ENCODE measurements around the gene MAD1L1. TPM values are rescaled to one million over a fixed set of nuclear protein-coding genes. Genes with fewer than 3 reads are reported as not detected.
"Not testable (repeated sequence)": the region's sequence is repeated elsewhere in the genome, so short reads cannot be mapped to it uniquely, and the experiment has no call there.

MAD1L1 gene
- polyA plus RNA-seq, 3 donors from 2014 or later = 85.0 to 166 (median 97.0) TPM

DNA sequence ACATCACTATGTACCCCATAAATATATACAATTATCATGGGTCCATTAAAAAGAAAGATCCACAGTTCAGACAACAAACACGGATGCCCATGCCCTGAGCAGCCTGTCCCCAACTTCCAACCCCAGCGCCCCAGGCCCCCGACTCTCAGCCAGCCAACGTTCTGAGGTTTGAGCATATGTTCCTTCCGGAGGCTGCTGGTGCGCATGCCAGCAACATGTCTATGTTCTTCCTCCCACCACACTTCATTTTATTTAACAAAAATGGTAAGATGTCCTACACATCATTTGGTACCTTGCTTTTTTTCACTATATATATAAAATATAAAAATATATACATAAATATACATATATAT lies 250.9 kb downstream of the MAD1L1 start:
- Mint-ChIP-seq H3K27me3 (ENCODE audit: low read depth in 3 of 3) (peaks cover 6 to 16% (median 9%) of the 10 kb centered on the region in 3 donors), H3K27ac (no peak overlapping the region), H3K4me1 (peaks cover 23 to 25% of the 10 kb centered on the region in 2 donors), H3K4me3 (no peak overlapping the region), H3K36me3 (peaks cover 0 to 27% (median 12%) of the 10 kb centered on the region in 3 donors), H3K9me3 (no peaks in the 10 kb centered on the region)
- DNase-seq = no peak

DNA sequence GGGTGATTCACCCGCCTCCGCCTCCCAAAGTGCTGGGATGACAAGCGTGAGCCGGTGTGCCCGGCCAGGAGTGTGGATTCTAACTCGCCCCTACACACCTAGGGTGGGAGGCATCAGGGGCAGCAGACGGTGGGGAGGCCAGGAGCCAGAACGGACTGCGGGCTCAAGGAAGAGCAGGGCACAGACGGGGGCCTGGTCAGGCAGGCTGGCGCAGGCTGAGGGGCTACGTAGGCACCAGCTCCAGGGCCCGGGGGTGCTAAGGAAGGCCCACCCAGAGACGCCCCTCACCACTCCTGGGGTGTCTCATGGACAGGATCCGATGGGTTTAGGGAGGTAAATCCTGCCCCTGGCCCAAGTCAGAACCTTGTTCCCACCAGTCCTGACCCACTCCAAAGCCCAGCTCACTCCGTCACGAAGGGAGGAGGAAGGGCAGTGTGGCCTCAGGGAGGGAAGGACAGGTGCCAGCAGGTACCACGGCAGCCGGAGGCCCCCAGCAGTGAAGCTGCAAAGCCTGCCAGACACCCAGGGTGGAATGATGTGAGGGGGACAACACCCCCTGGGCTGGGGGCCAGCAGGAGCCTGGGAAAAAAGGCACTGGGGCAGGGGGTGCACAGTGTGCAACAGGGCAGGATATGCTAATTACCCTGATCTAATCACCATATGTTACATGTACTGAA lies 251.4 kb downstream of the MAD1L1 start:
- Mint-ChIP-seq H3K36me3 (peaks cover 4 to 27% (median 16%) of the 10 kb centered on the region in 3 donors), H3K27me3 (ENCODE audit: low read depth in 3 of 3) (peaks cover 4 to 12% (median 9%) of the 10 kb centered on the region in 3 donors), H3K9me3 (no peaks in the 10 kb centered on the region), H3K4me1 (peaks cover 18 to 21% of the 10 kb centered on the region in 2 donors), H3K4me3 (no peak overlapping the region), H3K27ac (no peak overlapping the region)
- DNase-seq = no peak

DNA sequence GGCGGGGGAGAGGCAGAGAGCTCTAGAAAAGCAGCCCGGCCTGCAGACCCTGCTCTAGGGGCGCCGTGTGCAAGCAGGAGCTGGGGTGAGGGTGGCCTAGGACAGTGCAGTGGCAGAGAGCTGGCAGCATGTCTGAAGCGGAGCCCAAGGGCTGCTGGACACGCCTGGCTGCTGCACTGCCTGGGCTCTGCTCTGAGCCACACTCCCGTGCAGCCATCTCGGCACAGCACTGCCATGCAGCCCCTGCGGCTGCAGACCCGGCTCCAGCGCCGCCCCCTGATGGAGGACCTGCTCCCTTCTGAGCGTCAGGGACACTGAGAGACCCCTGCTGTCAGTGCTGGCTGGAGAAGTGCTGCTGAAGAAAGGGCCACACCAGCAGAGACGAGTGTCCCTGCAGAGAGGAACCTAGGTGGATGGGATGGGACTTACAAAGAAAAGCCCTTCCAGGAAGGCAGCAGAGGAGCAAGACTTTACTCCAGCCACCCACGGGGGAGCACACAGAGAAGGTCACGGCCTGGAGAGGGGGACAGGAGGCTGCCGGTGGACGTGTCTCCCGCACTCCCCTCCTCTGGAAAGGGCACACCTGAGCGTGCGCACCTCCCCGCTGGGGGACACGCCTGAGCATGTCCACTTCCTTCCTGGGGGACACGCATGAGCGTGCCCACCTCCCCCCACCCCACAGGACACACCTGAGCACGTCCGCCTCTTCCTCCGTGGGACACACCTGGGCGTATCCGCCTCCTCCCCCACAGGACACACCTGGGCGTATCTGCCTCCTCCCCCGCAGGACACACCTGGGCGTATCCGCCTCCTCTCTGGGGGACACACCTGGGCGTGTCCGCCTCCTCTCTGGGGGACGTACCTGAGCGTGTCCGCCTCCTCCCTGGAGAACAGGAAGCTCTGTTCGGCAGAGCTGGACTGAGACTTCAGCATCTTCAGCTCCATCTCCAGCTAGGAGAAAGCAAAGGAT lies 252.9 kb downstream of the MAD1L1 start:
- Mint-ChIP-seq H3K27ac (no peak overlapping the region), H3K9me3 (no peaks in the 10 kb centered on the region), H3K27me3 (ENCODE audit: low read depth in 3 of 3) (peaks cover 2 to 13% (median 8%) of the 10 kb centered on the region in 3 donors), H3K36me3 (peaks cover 10 to 30% (median 19%) of the 10 kb centered on the region in 3 donors), H3K4me1 (peaks cover 5 to 13% of the 10 kb centered on the region in 2 donors), H3K4me3 (no peak overlapping the region)
- no peak for DNase-seq

DNA sequence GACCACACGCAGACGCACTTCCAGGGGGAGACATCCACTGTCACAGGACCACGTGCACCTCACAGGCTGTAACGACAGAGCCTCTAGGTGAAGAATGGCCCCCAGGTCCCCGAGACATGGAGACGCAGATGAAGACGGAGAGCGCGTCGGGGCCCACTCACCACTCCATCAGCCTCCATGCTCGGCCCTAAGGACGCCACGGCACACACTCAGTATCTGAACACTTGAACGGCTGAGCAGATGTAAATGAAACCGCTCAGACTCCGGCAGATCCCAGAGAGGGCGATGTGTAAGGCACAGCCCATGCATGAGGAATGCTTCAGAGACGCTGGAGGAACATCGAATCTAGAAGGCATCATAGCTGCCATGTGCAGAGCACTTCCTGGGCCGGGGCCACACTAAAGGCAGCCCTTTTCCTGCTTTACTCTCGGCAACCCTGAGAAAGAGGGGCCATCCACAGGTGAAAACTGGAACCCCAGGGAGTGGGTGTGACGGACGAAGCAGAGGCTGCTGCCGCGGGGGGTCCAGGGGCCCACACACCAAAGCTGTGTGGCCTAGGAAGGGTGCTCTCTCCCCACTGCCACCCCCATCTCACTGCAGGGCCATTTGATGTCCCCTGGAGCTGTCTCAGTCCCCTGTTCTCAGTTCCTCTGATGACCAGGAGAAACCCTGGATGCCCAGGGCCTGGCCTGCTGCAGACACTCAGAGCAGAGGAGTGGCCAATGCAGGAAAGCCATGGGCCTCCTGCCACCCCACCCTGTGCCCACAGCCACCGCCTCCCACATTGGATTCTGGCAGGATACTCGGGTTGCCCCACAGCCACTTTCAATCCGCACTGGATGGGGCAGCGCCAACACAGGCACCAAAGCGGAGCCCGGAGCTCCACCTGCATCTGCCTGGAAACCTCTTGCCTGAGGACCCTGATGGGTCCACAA lies 253.8 kb downstream of the MAD1L1 start:
- H3K27ac Mint-ChIP-seq = no peak overlapping the region
- no peak overlapping the region for H3K4me3 Mint-ChIP-seq

DNA sequence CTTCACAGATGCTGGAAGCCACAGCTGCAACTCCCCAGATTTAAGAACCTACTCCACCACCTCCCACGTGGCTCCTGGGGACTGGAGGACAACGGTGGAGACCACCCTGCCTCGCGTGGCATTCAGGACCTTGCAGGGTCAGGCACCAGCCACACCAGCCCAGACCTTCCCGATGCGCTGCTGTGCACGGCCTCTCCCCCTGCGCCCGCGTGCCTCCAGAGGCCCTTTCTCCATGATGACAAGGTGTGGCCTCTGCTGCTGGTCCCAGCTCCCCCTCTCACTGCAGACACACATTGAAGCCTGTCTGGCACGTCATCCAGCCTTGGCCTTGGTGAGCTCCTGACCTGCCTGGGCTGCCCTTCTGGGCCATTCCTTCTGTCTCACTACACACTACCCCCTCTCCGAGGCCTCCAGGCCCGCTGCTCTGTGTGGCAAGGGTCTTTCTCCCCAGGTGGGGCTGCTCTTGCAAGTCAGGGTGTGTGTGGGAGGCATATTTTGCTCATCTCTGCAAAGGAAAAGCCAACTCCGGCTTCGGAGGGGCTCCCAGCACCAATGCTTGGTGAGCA lies 254.8 kb downstream of the MAD1L1 start:
- no peak for DNase-seq
- H3K9me3 Mint-ChIP-seq = peaks cover 0 to 3% (median 0%) of the 10 kb centered on the region in 6 donors
- no peak overlapping the region for H3K27ac Mint-ChIP-seq
- no peak overlapping the region for H3K4me3 Mint-ChIP-seq
- H3K27me3 Mint-ChIP-seq (ENCODE audit: low read depth in 3 of 3) = peaks cover 0 to 15% (median 10%) of the 10 kb centered on the region in 3 donors
- peaks cover 8 to 17% of the 10 kb centered on the region in 2 donors for H3K4me1 Mint-ChIP-seq
- H3K36me3 Mint-ChIP-seq = peaks cover 15 to 36% (median 24%) of the 10 kb centered on the region in 3 donors

More for the DNA sequence above, 253.8 kb downstream of the MAD1L1 start:
- Mint-ChIP-seq H3K27me3 (ENCODE audit: low read depth in 3 of 3) (peaks cover 2 to 15% (median 10%) of the 10 kb centered on the region in 3 donors), H3K9me3 (peaks cover 0 to 2% (median 0%) of the 10 kb centered on the region in 6 donors), H3K36me3 (peaks cover 15 to 36% (median 21%) of the 10 kb centered on the region in 3 donors), H3K4me1 (peaks cover 2 to 13% of the 10 kb centered on the region in 2 donors)
- no peak for DNase-seq

DNA sequence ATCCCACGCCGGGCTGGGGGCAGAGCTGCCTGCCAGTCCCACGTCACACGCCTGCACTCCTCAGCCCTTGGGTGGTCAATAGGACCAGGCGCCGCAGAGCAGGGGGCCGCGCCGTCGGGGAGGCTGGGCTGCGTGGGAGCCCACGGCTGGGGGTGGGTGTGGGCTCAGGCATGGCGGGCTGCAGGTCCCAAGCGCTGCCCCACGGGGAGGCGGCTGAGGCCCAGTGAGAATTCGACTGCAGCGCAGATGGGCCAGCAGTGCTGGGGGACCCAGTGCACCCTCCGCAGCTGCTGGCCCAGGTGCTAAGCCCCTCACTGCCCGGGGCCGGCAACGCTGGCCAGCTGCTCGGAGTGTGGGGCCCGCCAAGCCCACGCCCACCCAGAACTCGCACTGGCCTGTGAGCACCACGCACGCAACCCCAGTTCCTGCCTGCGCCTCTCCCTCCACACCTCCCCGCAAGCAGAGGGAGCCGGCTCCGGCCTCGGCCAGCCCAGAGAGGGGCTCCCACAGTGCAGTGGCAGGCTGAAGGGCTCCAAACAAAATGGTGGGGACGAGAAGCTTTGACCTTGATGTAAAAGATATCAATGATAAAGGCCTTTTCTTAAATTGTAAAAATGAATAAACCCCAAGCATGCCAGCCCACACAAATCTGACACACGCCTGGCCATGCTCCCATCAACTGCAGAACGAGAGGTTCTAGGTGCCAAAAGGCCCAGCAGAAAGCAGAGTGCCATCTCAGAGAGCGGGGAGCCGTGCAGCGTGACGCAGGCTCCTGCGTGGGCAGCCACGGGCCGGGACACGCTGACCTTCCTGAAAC lies 255.5 kb downstream of the MAD1L1 start:
- Mint-ChIP-seq H3K4me3 (no peak overlapping the region), H3K36me3 (peaks cover 15 to 33% (median 28%) of the 10 kb centered on the region in 3 donors), H3K27ac (no peak overlapping the region), H3K4me1 (peaks cover 15 to 24% of the 10 kb centered on the region in 2 donors), H3K9me3 (peaks cover 0 to 8% (median 2%) of the 10 kb centered on the region in 6 donors), H3K27me3 (ENCODE audit: low read depth in 3 of 3) (peaks cover 0 to 14% (median 10%) of the 10 kb centered on the region in 3 donors)
- no peak for DNase-seq

DNA sequence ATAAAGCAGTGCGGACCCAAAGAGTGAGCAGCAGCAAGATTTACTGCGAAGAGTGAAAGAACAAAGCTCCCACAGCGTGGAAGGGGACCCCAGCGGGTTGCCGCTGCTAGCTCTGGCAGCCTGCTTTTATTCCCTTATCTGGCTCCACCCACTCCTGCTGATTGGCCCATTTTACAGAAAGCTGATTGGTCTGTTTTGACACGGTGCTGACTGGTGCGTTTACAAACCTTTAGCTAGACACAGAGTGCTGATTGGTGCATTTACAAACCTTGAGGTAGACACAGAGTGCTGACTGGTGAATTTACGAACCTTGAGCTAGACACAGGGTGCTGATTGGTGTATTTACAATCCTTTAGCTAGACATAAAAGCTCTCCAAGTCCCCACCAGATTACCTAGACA lies 256.2 kb downstream of the MAD1L1 start:
- peaks cover 22 to 32% of the 10 kb centered on the region in 2 donors for H3K4me1 Mint-ChIP-seq
- H3K9me3 Mint-ChIP-seq, DNase-seq, H3K4me3 Mint-ChIP-seq: not testable (repeated sequence)
- H3K36me3 Mint-ChIP-seq = peaks cover 15 to 36% (median 28%) of the 10 kb centered on the region in 3 donors
- H3K27me3 Mint-ChIP-seq (ENCODE audit: low read depth in 3 of 3) = peaks cover 3 to 19% (median 10%) of the 10 kb centered on the region in 3 donors
- H3K27ac Mint-ChIP-seq = peak overlapping the region in 2 of 6 donors; percentile 30 to 50

DNA sequence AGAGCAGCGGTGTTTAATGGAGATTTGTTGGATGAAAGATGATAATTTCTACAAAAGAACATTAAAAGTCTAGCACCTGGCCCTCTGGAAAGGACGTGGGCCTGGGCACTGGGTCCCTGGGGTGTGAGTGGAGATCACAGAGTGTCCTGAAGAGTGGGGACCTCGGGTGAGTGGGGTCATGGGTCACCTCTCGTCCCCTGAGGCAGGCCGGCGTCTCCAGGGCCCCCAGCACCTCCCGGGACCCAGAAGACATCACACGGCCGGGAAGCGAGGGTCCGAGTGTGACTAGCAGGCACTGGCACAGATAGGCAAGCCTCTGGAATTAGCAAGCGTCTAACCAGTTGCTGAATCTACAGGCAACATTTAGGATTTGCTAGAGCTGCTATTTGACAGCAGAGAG lies 257.2 kb downstream of the MAD1L1 start:
- DNase-seq = no peak
- Mint-ChIP-seq H3K9me3 (peaks cover 0 to 8% (median 4%) of the 10 kb centered on the region in 6 donors), H3K4me3 (no peak overlapping the region), H3K4me1 (peaks cover 29 to 41% of the 10 kb centered on the region in 2 donors), H3K27me3 (ENCODE audit: low read depth in 3 of 3) (peaks cover 5 to 19% (median 9%) of the 10 kb centered on the region in 3 donors), H3K36me3 (peaks cover 15 to 34% (median 28%) of the 10 kb centered on the region in 3 donors), H3K27ac (no peak overlapping the region)

DNA sequence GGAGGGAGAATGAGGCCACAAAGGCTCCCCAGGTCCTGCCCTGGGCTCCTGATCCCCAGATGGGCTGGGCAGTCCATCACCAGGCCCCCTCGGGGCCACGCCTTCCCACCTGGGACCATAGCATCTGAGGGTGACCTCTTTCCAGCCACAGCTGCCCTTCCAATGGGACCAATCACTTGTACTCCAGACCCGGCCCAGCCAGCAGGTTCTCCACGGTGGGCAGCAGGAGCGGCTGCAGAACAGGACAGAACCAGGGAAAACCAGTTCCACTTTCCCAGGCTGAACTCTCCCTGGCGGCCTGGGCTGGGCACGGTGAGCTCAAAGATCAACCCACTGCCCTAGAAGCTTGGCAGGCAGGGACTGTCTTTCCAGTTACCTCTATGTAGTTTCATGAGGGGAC lies 257.6 kb downstream of the MAD1L1 start:
- peaks cover 0 to 8% (median 4%) of the 10 kb centered on the region in 6 donors for H3K9me3 Mint-ChIP-seq
- H3K36me3 Mint-ChIP-seq = peaks cover 15 to 33% (median 28%) of the 10 kb centered on the region in 3 donors

DNA sequence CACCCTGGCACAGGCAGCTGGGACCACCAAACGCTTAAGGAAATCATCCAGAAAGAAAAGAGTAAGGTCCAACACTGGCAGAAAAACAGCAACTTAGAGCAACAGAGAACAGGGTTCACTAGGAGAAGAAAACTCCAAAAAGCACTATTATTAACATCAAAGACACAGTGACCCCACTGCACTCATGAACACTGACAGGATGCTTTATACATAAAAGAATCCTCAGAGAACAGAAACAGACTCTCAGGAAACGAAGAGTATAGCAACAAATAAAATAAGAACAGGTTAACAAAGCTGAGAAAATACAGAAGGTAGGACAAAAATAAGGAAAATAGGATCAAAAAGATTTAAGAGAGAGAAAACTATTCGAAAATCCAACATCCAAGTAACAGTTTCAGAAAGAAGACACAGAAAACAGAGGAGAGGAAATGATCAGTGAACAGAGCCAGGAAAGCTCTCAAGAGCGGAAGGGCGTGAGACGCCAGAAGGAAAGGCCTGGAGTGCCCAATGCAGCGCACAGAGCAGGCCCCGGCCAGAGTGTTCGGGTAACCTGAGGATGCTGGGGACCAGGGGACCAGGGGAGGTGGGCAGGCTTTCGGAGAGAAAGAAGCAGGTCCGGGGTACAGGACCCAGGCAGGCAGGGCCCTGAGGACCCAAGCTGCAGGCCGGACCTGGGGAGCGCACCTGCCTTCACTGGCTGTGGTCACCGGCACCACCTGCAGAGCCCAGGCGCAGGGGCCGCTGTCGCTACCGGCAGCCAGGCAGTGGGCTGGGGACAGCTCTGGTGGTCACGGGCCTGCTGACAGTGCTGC lies 258.2 kb downstream of the MAD1L1 start:
- peaks cover 32 to 48% of the 10 kb centered on the region in 2 donors for H3K4me1 Mint-ChIP-seq
- H3K36me3 Mint-ChIP-seq = peaks cover 15 to 38% (median 28%) of the 10 kb centered on the region in 3 donors
- no peak for DNase-seq

More for the DNA sequence above, 257.6 kb downstream of the MAD1L1 start:
- Mint-ChIP-seq H3K27ac (no peak overlapping the region), H3K27me3 (ENCODE audit: low read depth in 3 of 3) (peaks cover 5 to 19% (median 9%) of the 10 kb centered on the region in 3 donors), H3K4me3 (no peak overlapping the region), H3K4me1 (peaks cover 29 to 42% of the 10 kb centered on the region in 2 donors)
- DNase-seq = no peak

More for the DNA sequence above, 258.2 kb downstream of the MAD1L1 start:
- Mint-ChIP-seq H3K27me3 (ENCODE audit: low read depth in 3 of 3) (peaks cover 9 to 20% (median 13%) of the 10 kb centered on the region in 3 donors), H3K4me3 (no peak overlapping the region), H3K9me3 (peaks cover 0 to 8% (median 4%) of the 10 kb centered on the region in 6 donors), H3K27ac (peak overlapping the region in 2 of 6 donors; percentile 47 to 85)
